GM21576 (cell line): ENCODE results near the gene ERGIC1.

Experiments used
- ATAC-seq: cut with Tn5 transposase; IDR thresholded peaks from one replicate; pipeline ENCODE4 v1.9.1; 2021; ENCODE audit warnings: mild to moderate bottlenecking, moderate library complexity; ENCODE audit not compliant: unreplicated experiment

Gene ERGIC1

GRCh38 chr5:172915514-172915913, 81.5 kb downstream of the ERGIC1 start:
- no peak for ATAC-seq

- ATAC-seq = no peak
Observed at GRCh38 chr5:172918421-172919371, 84.6 kb downstream of the ERGIC1 start.

GRCh38 chr5:172919525-172920446, 85.7 kb downstream of the ERGIC1 start:
- ATAC-seq = no peak

- ATAC-seq = no peak
Observed at GRCh38 chr5:172920447-172920849, 86.4 kb downstream of the ERGIC1 start.

- no peak for ATAC-seq
Observed at GRCh38 chr5:172920995-172921394, 86.9 kb downstream of the ERGIC1 start.

GRCh38 chr5:172921906-172922305, 87.9 kb downstream of the ERGIC1 start:
- no peak for ATAC-seq

- no peak for ATAC-seq
Observed at GRCh38 chr5:172923539-172923938, 89.5 kb downstream of the ERGIC1 start.

GRCh38 chr5:172925336-172925948, 91.4 kb downstream of the ERGIC1 start:
- no peak for ATAC-seq

- no peak for ATAC-seq
Observed at GRCh38 chr5:172926008-172926523, 92.0 kb downstream of the ERGIC1 start.

- ATAC-seq = no peak
Observed at GRCh38 chr5:172926796-172927195, 92.7 kb downstream of the ERGIC1 start.

GRCh38 chr5:172929371-172929838, 95.4 kb downstream of the ERGIC1 start:
- no peak for ATAC-seq

GRCh38 chr5:172931001-172931536, 97.0 kb downstream of the ERGIC1 start:
- no peak for ATAC-seq

- ATAC-seq = peak; percentile 71
Observed at GRCh38 chr5:172932313-172933017, 98.4 kb downstream of the ERGIC1 start.

- no peak for ATAC-seq
Observed at GRCh38 chr5:172933238-172933637, 99.2 kb downstream of the ERGIC1 start.

GRCh38 chr5:172935096-172935495, 101.0 kb downstream of the ERGIC1 start:
- ATAC-seq = no peak

GRCh38 chr5:172936401-172936800, 102.3 kb downstream of the ERGIC1 start:
- no peak for ATAC-seq

- ATAC-seq = no peak
Observed at GRCh38 chr5:172939071-172939470, 105.0 kb downstream of the ERGIC1 start.

GRCh38 chr5:172939611-172940267, 105.7 kb downstream of the ERGIC1 start:
- no peak for ATAC-seq
